Lower lobe of right lung (tissue), 2 donors: ENCODE measurements around the gene PRND. TPM values are rescaled to one million over a fixed set of nuclear protein-coding genes. Genes with fewer than 3 reads are reported as not detected.

Experiments
- ATAC-seq, 2 donors: fragments of 200-7000 bp; cut with Tn5 transposase; one replicate each; pipeline ENCODE4 v1.9.1; 2020 to 2022; ENCODE audit warnings: mild to moderate bottlenecking in 2 of 2, moderate library complexity in 2 of 2
- DNase-seq: peaks from one replicate; pipeline ENCODE4 v3.0.0-alpha.2; 2020
- H3K27ac ChIP-seq: fragments of 200-600 bp; one replicate; pipeline ENCODE4 v1.8.0; 2022
- H3K27me3 ChIP-seq: fragments of 200-600 bp; one replicate; pipeline ENCODE4 v1.8.0; 2022; ENCODE audit warnings: low read depth
- H3K36me3 ChIP-seq: fragments of 200-600 bp; one replicate; pipeline ENCODE4 v1.8.0; 2022; ENCODE audit warnings: mild to moderate bottlenecking
- H3K4me1 ChIP-seq: fragments of 200-600 bp; one replicate; pipeline ENCODE4 v1.8.0; 2022
- H3K4me3 ChIP-seq: fragments of 200-600 bp; one replicate; pipeline ENCODE4 v1.8.0; 2022; ENCODE audit warnings: mild to moderate bottlenecking
- H3K9me3 ChIP-seq: fragments of 200-600 bp; one replicate; pipeline ENCODE4 v1.8.0; 2022
- intact Hi-C: fragments of 100-400 bp; cut with DNase I; formaldehyde crosslinking; loops from one replicate; pipeline ENCODE4 v1.11.0; 2022
- total RNA-seq: library from RNA; stranded (reverse); fragmentation: NEBNext Ultra II Directional; extraction: Animal tissue kit (Norgen Biotek cat#: 25700); gene quantifications from one replicate; pipeline ENCODE4 v1.2.1, GENCODE V29; 2021
- TF ChIP-seq, protein P1 (sequence below): fragments of 200-600 bp; IDR thresholded peaks from one replicate; pipeline ENCODE4 v1.8.0; 2022; ENCODE audit warnings: antibody characterized with exemption, mild to moderate bottlenecking
- donor health status: DM: no; HTN: yes; CAD: no; lungs with severe emphysema.

PRND gene
- total RNA-seq, 1 donor from 2014 or later = not detected

DNA sequence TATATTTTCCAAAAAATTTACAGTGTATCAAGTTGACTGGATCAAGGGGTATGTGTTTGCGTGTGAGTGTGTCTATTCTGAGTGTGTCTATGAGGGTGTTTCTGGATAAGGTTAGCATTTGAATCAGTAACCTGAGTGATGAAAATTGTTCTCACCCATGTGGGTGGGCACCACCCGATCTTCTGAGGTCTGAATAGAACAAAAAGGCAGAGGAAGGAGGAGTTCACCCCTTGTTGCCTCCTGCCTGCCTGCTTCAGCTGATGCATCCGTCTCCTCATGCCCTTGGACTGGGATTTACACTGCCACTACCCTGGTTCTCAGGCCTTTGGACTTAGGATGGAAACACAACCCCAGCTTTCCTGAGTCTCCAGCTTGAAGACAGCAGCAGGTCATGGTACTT is 13.7 kb upstream of the PRND start:
- H3K9me3 ChIP-seq = no peaks in the 10 kb centered on the region
- TF ChIP-seq, protein P1, sequence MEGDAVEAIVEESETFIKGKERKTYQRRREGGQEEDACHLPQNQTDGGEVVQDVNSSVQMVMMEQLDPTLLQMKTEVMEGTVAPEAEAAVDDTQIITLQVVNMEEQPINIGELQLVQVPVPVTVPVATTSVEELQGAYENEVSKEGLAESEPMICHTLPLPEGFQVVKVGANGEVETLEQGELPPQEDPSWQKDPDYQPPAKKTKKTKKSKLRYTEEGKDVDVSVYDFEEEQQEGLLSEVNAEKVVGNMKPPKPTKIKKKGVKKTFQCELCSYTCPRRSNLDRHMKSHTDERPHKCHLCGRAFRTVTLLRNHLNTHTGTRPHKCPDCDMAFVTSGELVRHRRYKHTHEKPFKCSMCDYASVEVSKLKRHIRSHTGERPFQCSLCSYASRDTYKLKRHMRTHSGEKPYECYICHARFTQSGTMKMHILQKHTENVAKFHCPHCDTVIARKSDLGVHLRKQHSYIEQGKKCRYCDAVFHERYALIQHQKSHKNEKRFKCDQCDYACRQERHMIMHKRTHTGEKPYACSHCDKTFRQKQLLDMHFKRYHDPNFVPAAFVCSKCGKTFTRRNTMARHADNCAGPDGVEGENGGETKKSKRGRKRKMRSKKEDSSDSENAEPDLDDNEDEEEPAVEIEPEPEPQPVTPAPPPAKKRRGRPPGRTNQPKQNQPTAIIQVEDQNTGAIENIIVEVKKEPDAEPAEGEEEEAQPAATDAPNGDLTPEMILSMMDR = no peak
- no peak overlapping the region for H3K27ac ChIP-seq
- ATAC-seq (no peak), DNase-seq (no peak)
- no peaks in the 10 kb centered on the region for H3K36me3 ChIP-seq
- H3K4me3 ChIP-seq = no peak overlapping the region
- intact Hi-C loops = no loop called here
- no peaks in the 10 kb centered on the region for H3K4me1 ChIP-seq
- no peaks in the 10 kb centered on the region for H3K27me3 ChIP-seq

DNA sequence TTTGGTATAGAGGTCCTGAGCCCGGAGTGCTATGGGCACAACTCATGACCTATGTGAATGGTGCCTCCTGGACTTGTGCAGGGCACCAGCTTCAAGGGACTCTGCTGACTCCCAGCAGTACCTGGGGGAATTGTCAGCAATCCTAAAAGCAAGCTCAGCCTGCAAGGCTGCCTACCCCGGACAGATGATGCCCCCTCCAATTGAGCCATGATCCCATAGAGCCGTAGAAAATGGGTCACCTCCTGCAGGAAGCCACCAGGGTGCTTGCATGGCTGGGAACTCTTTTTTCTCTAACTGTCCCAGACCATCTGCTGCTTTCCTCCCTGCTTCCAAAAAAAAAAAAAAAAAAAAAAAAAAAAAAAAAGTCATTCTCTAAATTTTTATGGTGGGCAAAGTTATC is 12.9 kb upstream of the PRND start:
- H3K4me1 ChIP-seq = no peaks in the 10 kb centered on the region
- H3K27me3 ChIP-seq = no peaks in the 10 kb centered on the region
- ATAC-seq = no peak
- no peaks in the 10 kb centered on the region for H3K9me3 ChIP-seq
- H3K27ac ChIP-seq = no peak overlapping the region
- intact Hi-C loops = no loop called here
- TF ChIP-seq, protein P1 = no peak
- no peak for DNase-seq
- no peak overlapping the region for H3K4me3 ChIP-seq
- no peaks in the 10 kb centered on the region for H3K36me3 ChIP-seq

DNA sequence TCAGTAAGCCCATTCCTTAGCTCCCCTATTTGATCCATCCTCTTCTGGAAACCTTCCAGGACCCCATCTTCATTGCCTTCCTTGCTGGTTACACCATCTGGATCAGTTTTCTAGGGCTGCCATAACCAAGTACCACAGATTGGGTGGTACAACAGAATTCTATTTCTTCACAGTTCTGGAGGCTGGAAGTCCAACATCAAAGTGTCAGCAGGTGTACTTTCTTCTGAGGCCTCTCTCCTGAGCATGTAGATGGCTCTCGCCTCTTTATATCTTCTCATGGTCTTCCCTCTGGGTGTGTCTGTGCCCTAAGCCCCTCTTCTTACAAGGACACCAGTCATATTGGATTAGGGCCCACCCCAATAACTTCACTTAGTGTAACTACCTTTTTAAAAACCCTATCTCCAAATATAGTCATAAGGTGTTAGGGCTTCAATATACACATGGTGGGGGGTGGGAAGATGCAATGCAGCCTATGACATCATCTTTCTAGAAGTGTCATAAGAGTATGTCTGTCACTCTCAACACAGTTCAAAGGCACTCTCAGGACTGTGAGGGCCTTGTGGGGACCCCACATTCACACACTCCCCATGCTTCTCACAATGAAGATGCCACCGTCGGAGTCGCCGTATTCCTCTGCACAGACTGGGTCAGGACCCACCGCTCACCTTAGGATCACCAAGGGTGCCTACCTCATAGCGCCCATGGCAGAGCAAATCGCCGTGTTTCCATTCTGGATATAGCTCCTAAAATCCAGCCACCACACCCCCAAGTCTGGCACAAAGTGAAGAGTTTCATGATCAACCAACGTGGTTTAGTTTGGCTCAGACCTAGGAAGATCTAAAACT is 12.2 kb upstream of the PRND start:
- no peak overlapping the region for H3K4me3 ChIP-seq
- no peaks in the 10 kb centered on the region for H3K36me3 ChIP-seq
- H3K27ac ChIP-seq = no peak overlapping the region
- H3K27me3 ChIP-seq = no peaks in the 10 kb centered on the region
- intact Hi-C loops = no loop called here
- no peak for DNase-seq
- no peaks in the 10 kb centered on the region for H3K4me1 ChIP-seq
- no peaks in the 10 kb centered on the region for H3K9me3 ChIP-seq
- TF ChIP-seq, protein P1 = no peak
- ATAC-seq = no peak

DNA sequence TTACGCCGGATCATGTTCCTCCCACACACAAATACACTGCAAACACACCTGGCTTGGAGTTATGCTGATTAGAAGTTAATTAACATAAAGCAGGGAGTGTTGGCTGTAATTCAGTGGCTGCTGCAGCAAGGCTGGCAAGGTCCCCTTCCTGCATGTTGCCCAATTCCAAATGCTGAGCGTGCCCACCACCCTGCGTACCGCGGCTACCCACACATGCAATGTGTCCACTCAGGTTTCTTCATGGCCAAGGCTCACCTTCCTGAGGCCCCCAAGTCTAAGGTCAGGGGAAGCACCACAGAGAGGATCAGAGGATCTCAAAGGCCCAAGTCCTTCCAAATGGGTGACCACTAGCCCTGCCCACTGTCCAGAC is 11.6 kb upstream of the PRND start:
- TF ChIP-seq, protein P1 = no peak
- Histone ChIP-seq H3K9me3 (no peaks in the 10 kb centered on the region), H3K4me1 (no peaks in the 10 kb centered on the region), H3K27ac (no peak overlapping the region), H3K36me3 (no peaks in the 10 kb centered on the region), H3K4me3 (no peak overlapping the region), H3K27me3 (no peaks in the 10 kb centered on the region)
- intact Hi-C loops = no loop called here
- DNase-seq = no peak
- ATAC-seq = no peak

DNA sequence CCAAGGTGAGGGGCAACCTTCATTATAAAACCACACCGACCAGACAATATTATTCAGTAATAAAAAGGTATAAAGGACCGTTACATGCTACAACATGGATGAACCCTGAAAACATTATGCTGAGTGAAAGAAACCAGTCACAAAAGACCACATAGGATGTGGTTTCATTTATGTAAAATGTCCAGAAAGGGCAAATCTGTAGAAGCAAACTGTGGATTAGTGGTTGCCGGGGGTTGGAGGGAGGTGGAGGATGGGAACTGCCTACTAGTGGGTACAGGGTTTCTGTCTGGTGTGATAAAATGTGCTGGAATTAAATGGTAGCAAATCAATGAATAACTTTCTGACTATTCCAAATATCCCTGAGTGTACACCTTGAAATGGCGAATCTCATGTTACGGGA is 10.2 kb upstream of the PRND start:
- intact Hi-C loops = no loop called here
- TF ChIP-seq, protein P1 = no peak
- H3K4me1 ChIP-seq = no peaks in the 10 kb centered on the region
- H3K9me3 ChIP-seq = no peaks in the 10 kb centered on the region
- no peaks in the 10 kb centered on the region for H3K27me3 ChIP-seq
- no peak overlapping the region for H3K4me3 ChIP-seq
- H3K36me3 ChIP-seq = no peaks in the 10 kb centered on the region
- no peak overlapping the region for H3K27ac ChIP-seq
- no peak for ATAC-seq
- no peak for DNase-seq
